NT2/D1 (cell line): ENCODE measurements around the gene PMM1.
A peak's percentile ranks its signal among the peaks of the same experiment; 100 is the strongest.

Experiments used
- DNase-seq: peaks from one replicate; pipeline ENCODE4 v3.0.0-alpha.2; 2011; ENCODE audit warnings: low read depth, low spot score
- H3K27me3 ChIP-seq: 2 replicates; pipeline ENCODE4 v1.6.0; 2011; ENCODE audit warnings: mild to moderate bottlenecking; ENCODE audit not compliant: insufficient read length, insufficient read depth
- H3K36me3 ChIP-seq: 2 replicates; pipeline ENCODE4 v1.6.1; 2011; ENCODE audit warnings: mild to moderate bottlenecking, low read length, mixed read lengths; ENCODE audit not compliant: insufficient read depth, insufficient read length
- H3K4me1 ChIP-seq: 2 replicates; pipeline ENCODE4 v1.5.1; 2011; ENCODE audit not compliant: insufficient read depth, insufficient read length
- H3K4me3 ChIP-seq: 2 replicates; pipeline ENCODE4 v1.5.1; 2011; ENCODE audit warnings: low read depth; ENCODE audit not compliant: insufficient read length
- H3K9ac ChIP-seq: 2 replicates; pipeline ENCODE4 v1.6.0; 2011; ENCODE audit warnings: low read depth; ENCODE audit not compliant: insufficient read length
- H3K9me3 ChIP-seq: 2 replicates; pipeline ENCODE4 v1.5.1; 2011; ENCODE audit warnings: mild to moderate bottlenecking, low read length; ENCODE audit not compliant: insufficient read depth
- SUZ12 ChIP-seq: IDR thresholded peaks from 2 replicates; pipeline ENCODE4 v1.6.1; 2011; ENCODE audit not compliant: insufficient read length, insufficient read depth; ENCODE audit errors: extremely low read depth
- YY1 ChIP-seq: IDR thresholded peaks from 2 replicates; pipeline ENCODE4 v1.6.1; 2011; ENCODE audit not compliant: insufficient read length, insufficient read depth
- ZNF274 ChIP-seq: IDR thresholded peaks from 2 replicates; pipeline ENCODE4 v1.6.1; 2011; ENCODE audit warnings: mild to moderate bottlenecking, low read depth, low read length

The PMM1 gene

GRCh38 chr22:41570221-41570620 is 19.4 kb downstream of the PMM1 start:
- no peaks in the 10 kb centered on the region for H3K9me3 ChIP-seq
- H3K27me3 ChIP-seq: no peaks in the 10 kb centered on the region
- DNase-seq: no peak

GRCh38 chr22:41568811-41569210 is 20.8 kb downstream of the PMM1 start:
- no peak for TF ChIP-seq YY1
- TF ChIP-seq SUZ12: no peak
- no peak for TF ChIP-seq ZNF274
- Histone ChIP-seq H3K27me3 (no peaks in the 10 kb centered on the region), H3K4me1 (peaks cover 5% of the 10 kb centered on the region), H3K36me3 (peaks cover 16% of the 10 kb centered on the region), H3K4me3 (no peak overlapping the region), H3K9me3 (no peaks in the 10 kb centered on the region), H3K9ac (no peak overlapping the region)
- DNase-seq: no peak

More at GRCh38 chr22:41570221-41570620, 19.4 kb downstream of the PMM1 start:
- Histone ChIP-seq H3K36me3 (peaks cover 26% of the 10 kb centered on the region), H3K9ac (no peak overlapping the region), H3K4me1 (peaks cover 9% of the 10 kb centered on the region), H3K4me3 (no peak overlapping the region)
- TF ChIP-seq SUZ12 (no peak), ZNF274 (no peak), YY1 (no peak)

GRCh38 chr22:41567512-41567768 is 22.2 kb downstream of the PMM1 start:
- Histone ChIP-seq H3K4me3 (no peak overlapping the region), H3K27me3 (no peaks in the 10 kb centered on the region), H3K9me3 (no peaks in the 10 kb centered on the region), H3K36me3 (peaks cover 9% of the 10 kb centered on the region), H3K4me1 (peaks cover 9% of the 10 kb centered on the region), H3K9ac (no peak overlapping the region)
- TF ChIP-seq YY1 (no peak), ZNF274 (no peak), SUZ12 (no peak)
- DNase-seq: no peak

- no peaks in the 10 kb centered on the region for H3K36me3 ChIP-seq
- DNase-seq: no peak
- H3K9ac ChIP-seq: no peak overlapping the region
- no peak for TF ChIP-seq ZNF274
- no peaks in the 10 kb centered on the region for H3K9me3 ChIP-seq
- H3K4me1 ChIP-seq: peaks cover 18% of the 10 kb centered on the region
- H3K27me3 ChIP-seq: no peaks in the 10 kb centered on the region
- no peak overlapping the region for H3K4me3 ChIP-seq
Measured at GRCh38 chr22:41565403-41566054, 24.1 kb downstream of the PMM1 start.

GRCh38 chr22:41564563-41564962 is 25.1 kb downstream of the PMM1 start:
- DNase-seq: no peak
- peaks cover 20% of the 10 kb centered on the region for H3K4me1 ChIP-seq
- TF ChIP-seq SUZ12 (no peak), YY1 (no peak), ZNF274 (no peak)

GRCh38 chr22:41563051-41563711 is 26.5 kb downstream of the PMM1 start:
- TF ChIP-seq YY1 (no peak), ZNF274 (no peak), SUZ12 (no peak)
- no peak for DNase-seq
- no peaks in the 10 kb centered on the region for H3K36me3 ChIP-seq
- no peak overlapping the region for H3K4me3 ChIP-seq
- no peaks in the 10 kb centered on the region for H3K9me3 ChIP-seq
- H3K4me1 ChIP-seq: peaks cover 18% of the 10 kb centered on the region
- H3K27me3 ChIP-seq: no peaks in the 10 kb centered on the region
- H3K9ac ChIP-seq: peak overlapping the region; percentile 65

More at GRCh38 chr22:41564563-41564962, 25.1 kb downstream of the PMM1 start:
- H3K36me3 ChIP-seq: no peaks in the 10 kb centered on the region
- no peaks in the 10 kb centered on the region for H3K9me3 ChIP-seq
- H3K9ac ChIP-seq: no peak overlapping the region
- no peaks in the 10 kb centered on the region for H3K27me3 ChIP-seq
- H3K4me3 ChIP-seq: no peak overlapping the region

- H3K9ac ChIP-seq: peak overlapping the region; percentile 65
- no peak for TF ChIP-seq ZNF274
- no peak for TF ChIP-seq SUZ12
- no peak for TF ChIP-seq YY1
Measured at GRCh38 chr22:41562461-41562860, 27.2 kb downstream of the PMM1 start.

More at GRCh38 chr22:41562461-41562860, 27.2 kb downstream of the PMM1 start:
- H3K9me3 ChIP-seq: no peaks in the 10 kb centered on the region
- no peaks in the 10 kb centered on the region for H3K27me3 ChIP-seq
- H3K4me3 ChIP-seq: no peak overlapping the region
- no peaks in the 10 kb centered on the region for H3K36me3 ChIP-seq
- DNase-seq: no peak
- peaks cover 22% of the 10 kb centered on the region for H3K4me1 ChIP-seq
